Iris pigment epithelial cell (primary cell): Measurements from ENCODE around the gene NR2F1.
"Not testable (repeated sequence)": the region's sequence is repeated elsewhere in the genome, so short reads cannot be mapped to it uniquely, and the experiment has no call there.

Source experiments
- DNase-seq: peaks from one replicate; pipeline ENCODE4 v3.0.0-alpha.2; 2011; ENCODE audit warnings: low read depth

Gene NR2F1

GRCh38 chr5:93582677-93583438, at the start of gene NR2F1:
Gene NR2F1 (plus strand): TSS chr5:93583222. CDS start chr5:93585024, 1,802 bp downstream.
- peak; percentile 100 for DNase-seq

- no peak for DNase-seq
Observed at GRCh38 chr5:93545872-93546271, 37.1 kb upstream of the NR2F1 start.

- not testable (repeated sequence) for DNase-seq
Observed at GRCh38 chr5:93549594-93549993, 33.4 kb upstream of the NR2F1 start.

- DNase-seq = no peak
Observed at GRCh38 chr5:93557021-93557604, 25.9 kb upstream of the NR2F1 start.

- no peak for DNase-seq
Observed at GRCh38 chr5:93566091-93566490, 16.9 kb upstream of the NR2F1 start.

- no peak for DNase-seq
Observed at GRCh38 chr5:93567424-93567823, 15.6 kb upstream of the NR2F1 start.

GRCh38 chr5:93569300-93570160, 13.5 kb upstream of the NR2F1 start:
- DNase-seq = peak; percentile 10

GRCh38 chr5:93570294-93571113, 12.5 kb upstream of the NR2F1 start:
- DNase-seq = no peak

GRCh38 chr5:93571114-93571949, 11.7 kb upstream of the NR2F1 start:
- no peak for DNase-seq

GRCh38 chr5:93572101-93572607, 10.9 kb upstream of the NR2F1 start:
- DNase-seq = peak; percentile 24

- DNase-seq = peak; percentile 64
Observed at GRCh38 chr5:93572608-93573353, 10.2 kb upstream of the NR2F1 start.

GRCh38 chr5:93573354-93574351, 9.4 kb upstream of the NR2F1 start:
- DNase-seq = peak; percentile 18

- peak; percentile 41 for DNase-seq
Observed at GRCh38 chr5:93574491-93575305, 8.3 kb upstream of the NR2F1 start.

- DNase-seq = peak; percentile 27
Observed at GRCh38 chr5:93575461-93576414, 7.3 kb upstream of the NR2F1 start.

- DNase-seq = peak; percentile 31
Observed at GRCh38 chr5:93576994-93577853, 5.8 kb upstream of the NR2F1 start.
